Keratinocyte (primary cell): ENCODE data around the gene KRTAP20-1. TPM values are rescaled to one million over a fixed set of nuclear protein-coding genes. Genes with fewer than 3 reads are reported as not detected.

Experiments used
- DNase-seq: peaks from one replicate; pipeline ENCODE4 v3.0.0-alpha.2; 2011; ENCODE audit warnings: low read depth, missing footprints, low spot score
- FAIRE-seq: peaks from 2 replicates; lab custom pipeline; 2011; peaks lifted over from hg19 to GRCh38; lab: Jason Lieb, UNC
- H2AFZ ChIP-seq: 2 replicates; pipeline ENCODE4 v1.6.0; 2012; ENCODE audit warnings: low read length, control low read depth, inconsistent platforms; ENCODE audit not compliant: control insufficient read depth
- H3K27ac ChIP-seq: 2 replicates; pipeline ENCODE4 v1.5.1; 2011; ENCODE audit warnings: low read length; ENCODE audit not compliant: control insufficient read depth, insufficient read depth
- H3K27me3 ChIP-seq: 3 replicates; pipeline ENCODE4 v1.6.0; 2011; ENCODE audit warnings: low read length; ENCODE audit not compliant: control insufficient read depth, insufficient read depth; ENCODE audit errors: extremely low read depth
- H3K36me3 ChIP-seq, 2 experiments: 2 replicates in 1 of 2; 3 replicates in 1 of 2; pipeline ENCODE4 v1.5.1; 2011; ENCODE audit warnings: low read length in 2 of 2, mild to moderate bottlenecking in 1 of 2; ENCODE audit not compliant: control insufficient read depth in 2 of 2, insufficient read depth in 2 of 2; ENCODE audit errors: extremely low read depth in 1 of 2
- H3K4me1 ChIP-seq: 3 replicates; pipeline ENCODE4 v1.5.1; 2011; ENCODE audit warnings: low read length; ENCODE audit not compliant: control insufficient read depth, insufficient read depth; ENCODE audit errors: extremely low read depth
- H3K4me2 ChIP-seq: 3 replicates; pipeline ENCODE4 v1.6.0; 2011; ENCODE audit warnings: low read depth, low read length; ENCODE audit not compliant: control insufficient read depth, insufficient read depth; ENCODE audit errors: extremely low read depth
- H3K4me3 ChIP-seq, 3 experiments: fragments of 200-600 bp in 1 of 3; sonication (generic) in 1 of 3; 2 replicates in 2 of 3; 3 replicates in 1 of 3; pipeline ENCODE4 v1.5.1; 2011 to 2016; ENCODE audit warnings: low read length in 3 of 3, mild to moderate bottlenecking in 3 of 3, control low read depth in 2 of 3, inconsistent platforms in 1 of 3, low read depth in 1 of 3, mixed read lengths in 1 of 3, mixed run types in 1 of 3, moderate library complexity in 1 of 3; ENCODE audit not compliant: control insufficient read depth in 2 of 3, insufficient read depth in 2 of 3; ENCODE audit errors: extremely low read depth in 1 of 3
- H3K79me2 ChIP-seq: 2 replicates; pipeline ENCODE4 v1.6.0; 2012; ENCODE audit warnings: low read length; ENCODE audit not compliant: control insufficient read depth, insufficient read depth
- H3K9ac ChIP-seq: 3 replicates; pipeline ENCODE4 v1.6.0; 2011; ENCODE audit warnings: low read length; ENCODE audit not compliant: control insufficient read depth, insufficient read depth; ENCODE audit errors: extremely low read depth
- H3K9me1 ChIP-seq: 3 replicates; pipeline ENCODE4 v1.6.0; 2011; ENCODE audit warnings: low read length; ENCODE audit not compliant: control insufficient read depth, insufficient read depth; ENCODE audit errors: extremely low read depth
- H3K9me3 ChIP-seq: 2 replicates; pipeline ENCODE4 v1.5.1; 2012; ENCODE audit warnings: low read depth, low read length; ENCODE audit not compliant: control insufficient read depth
- H4K20me1 ChIP-seq: 3 replicates; pipeline ENCODE4 v1.6.0; 2011; ENCODE audit warnings: low read length; ENCODE audit not compliant: control insufficient read depth, insufficient read depth; ENCODE audit errors: extremely low read depth
- CTCF ChIP-seq, 3 experiments: IDR thresholded peaks in 1 of 3; conservative IDR thresholded peaks in 1 of 3; optimal IDR thresholded peaks in 1 of 3; 2 replicates in 2 of 3; 3 replicates in 1 of 3; pipeline versions ENCODE3 to v1.5.1; 2011; ENCODE audit warnings: low read length in 3 of 3, mild to moderate bottlenecking in 3 of 3, moderate library complexity in 2 of 3, control low read depth in 1 of 3, inconsistent platforms in 1 of 3; ENCODE audit not compliant: insufficient read depth in 2 of 3; ENCODE audit errors: extremely low read depth in 1 of 3
- EZH2 ChIP-seq: IDR thresholded peaks from one replicate; pipeline ENCODE4 v1.6.1; 2012; ENCODE audit warnings: inconsistent platforms, mild to moderate bottlenecking, low read length, moderate library complexity
- dilution Hi-C: fragments of 300-500 bp; cut with MboI; formaldehyde crosslinking; loops from one replicate; pipeline ENCODE4 v1.7.0; 2020; ENCODE audit warnings: low sequenced_read_pairs; ENCODE audit not compliant: extremely low pct_ligation_motif_present
- polyA plus RNA-seq, 5 experiments: library from polyadenylated mRNA; depleted of rRNA in 3 of 5; stranded (reverse) in 3 of 5; stranded (forward) in 1 of 5; unstranded in 1 of 5; fragments of >200 nt; gene quantifications; 1 replicate in 1 of 5; 2 replicates in 3 of 5; 3 replicates in 1 of 5; pipeline versions ENCODE4 v1.2.1 to v1.2.3, GENCODE V29; 2011 to 2012; ENCODE audit warnings: missing spikeins in 2 of 5, low read depth in 1 of 5, low replicate concordance in 1 of 5

The KRTAP20-1 gene
- polyA plus RNA-seq, 1 donor (not counting 4 experiments of a cell fraction or from before 2014, with no cell fraction given): not detected

GRCh38 chr21:30634906-30635305 lies 18.7 kb downstream of the KRTAP20-1 start, which contains the start of gene KRTAP20-2:
Gene KRTAP20-2, plus strand, starts transcription at chr21:30635206. Its CDS starts 58 bp downstream, at chr21:30635264.
- no peaks in the 10 kb centered on the region for H3K36me3 ChIP-seq
- no peak within 1 kb of the TSS for H3K27ac ChIP-seq
- no peaks in the 10 kb centered on the region for H3K79me2 ChIP-seq
- no peaks in the 10 kb centered on the region for H3K9me1 ChIP-seq
- H3K9ac ChIP-seq: no peak within 1 kb of the TSS
- H3K4me3 ChIP-seq: no peak within 1 kb of the TSS
- no peaks in the 10 kb centered on the region for H3K4me1 ChIP-seq
- DNase-seq: no peak
- H2AFZ ChIP-seq: no peak within 1 kb of the TSS
- no peaks in the 10 kb centered on the region for H3K9me3 ChIP-seq
- TF ChIP-seq EZH2: no peak
- no peak for TF ChIP-seq CTCF (optimal IDR thresholded peaks at IDR 0.05 in 1 of 3, IDR thresholded peaks at IDR 0.05 in 1 of 3, conservative IDR thresholded peaks at IDR 0.05 in 1 of 3; ENCODE audit: extremely low read depth in 1 of 3, insufficient read depth in 2 of 3, low read length in 3 of 3)
- no peak for FAIRE-seq
- dilution Hi-C loops: no loop called here
- no peaks in the 10 kb centered on the region for H3K27me3 ChIP-seq
- no peaks in the 10 kb centered on the region for H4K20me1 ChIP-seq
- H3K4me2 ChIP-seq: no peak within 1 kb of the TSS

GRCh38 chr21:30638686-30639085 lies 22.5 kb downstream of the KRTAP20-1 start:
- no peak for TF ChIP-seq EZH2
- no peak for TF ChIP-seq CTCF (optimal IDR thresholded peaks at IDR 0.05 in 1 of 3, IDR thresholded peaks at IDR 0.05 in 1 of 3, conservative IDR thresholded peaks at IDR 0.05 in 1 of 3; ENCODE audit: extremely low read depth in 1 of 3, insufficient read depth in 2 of 3, low read length in 3 of 3)
- H3K4me2 ChIP-seq: no peak overlapping the region
- FAIRE-seq: no peak

More at GRCh38 chr21:30638686-30639085, 22.5 kb downstream of the KRTAP20-1 start:
- H4K20me1 ChIP-seq: no peaks in the 10 kb centered on the region
- no peak overlapping the region for H3K27ac ChIP-seq
- H3K9ac ChIP-seq: no peak overlapping the region
- H3K9me1 ChIP-seq: no peaks in the 10 kb centered on the region
- no peaks in the 10 kb centered on the region for H3K4me1 ChIP-seq
- H3K27me3 ChIP-seq: no peaks in the 10 kb centered on the region
- H3K4me3 ChIP-seq: no peak overlapping the region
- H3K36me3 ChIP-seq: no peaks in the 10 kb centered on the region
- no peak for DNase-seq
- no peaks in the 10 kb centered on the region for H3K9me3 ChIP-seq
- no peak overlapping the region for H2AFZ ChIP-seq
- H3K79me2 ChIP-seq: no peaks in the 10 kb centered on the region
- dilution Hi-C loops: no loop called here
